ENCODE measurements around the gene FEV.

The FEV gene

DNA sequence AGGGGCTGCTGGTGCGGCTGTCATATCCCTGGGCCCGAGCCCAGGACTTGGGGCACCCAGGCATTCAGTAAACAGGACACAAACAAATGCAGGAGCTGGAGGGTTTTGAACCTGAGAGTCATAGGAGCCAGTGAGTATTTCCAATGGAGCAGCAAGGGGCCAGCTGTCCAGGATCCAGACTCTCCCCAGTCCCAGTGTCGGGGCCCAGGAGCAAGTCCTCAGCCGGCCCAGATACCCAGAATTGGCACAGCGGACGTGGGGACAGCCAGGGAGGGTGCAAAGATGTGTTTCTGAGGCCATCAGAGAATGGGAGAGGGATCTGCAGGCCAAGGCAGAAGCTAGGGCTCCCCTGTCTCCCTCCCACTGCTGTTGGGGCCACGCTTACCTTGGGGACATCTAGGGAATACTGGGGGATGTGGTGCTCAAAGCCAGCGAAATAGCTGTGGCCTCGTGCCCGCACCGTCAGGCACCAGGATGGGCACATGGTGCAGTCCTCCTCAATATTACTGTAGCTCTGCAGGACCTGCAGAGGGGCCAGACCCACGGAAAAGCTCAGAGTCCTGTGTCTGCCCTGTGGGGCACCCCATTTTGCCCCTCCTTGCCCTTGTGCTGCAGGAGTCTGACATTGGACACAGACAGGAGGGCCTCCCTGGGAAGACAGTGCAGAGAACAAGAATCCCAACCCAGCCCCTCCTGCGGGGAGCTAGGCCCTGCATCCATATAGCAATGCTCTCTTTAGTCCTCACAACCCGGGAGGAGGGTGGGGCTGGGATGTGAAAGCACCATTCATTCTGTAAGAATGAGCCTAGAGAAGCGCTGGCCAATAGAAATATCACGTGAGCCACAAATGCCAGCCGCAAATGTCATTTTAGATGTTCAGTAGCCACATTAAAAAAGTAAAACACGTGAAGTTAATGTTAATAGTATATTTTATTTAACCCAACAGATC, 40.9 kb upstream of the FEV start:
- Histone ChIP-seq H3K27me3 (ENCODE audit: control insufficient read depth, insufficient read depth, low read length) (peaks cover 22% of the 10 kb centered on the region; the same call in 1 of the 2 replicates), H3K4me1 (ENCODE audit: control insufficient read depth, insufficient read depth, low read length) (no peaks in the 10 kb centered on the region), H3K9me3 (ENCODE audit: control insufficient read depth, insufficient read depth, low read depth, low read length) (no peaks in the 10 kb centered on the region), H3K27ac (ENCODE audit: low read depth, low read length) (no peak overlapping the region), H3K36me3 (ENCODE audit: control insufficient read depth, insufficient read depth, low read length) (no peaks in the 10 kb centered on the region), H3K4me3 (ENCODE audit: low read depth, low read length) (no peak overlapping the region), H3K9ac (ENCODE audit: low read length) (no peak overlapping the region)

DNA sequence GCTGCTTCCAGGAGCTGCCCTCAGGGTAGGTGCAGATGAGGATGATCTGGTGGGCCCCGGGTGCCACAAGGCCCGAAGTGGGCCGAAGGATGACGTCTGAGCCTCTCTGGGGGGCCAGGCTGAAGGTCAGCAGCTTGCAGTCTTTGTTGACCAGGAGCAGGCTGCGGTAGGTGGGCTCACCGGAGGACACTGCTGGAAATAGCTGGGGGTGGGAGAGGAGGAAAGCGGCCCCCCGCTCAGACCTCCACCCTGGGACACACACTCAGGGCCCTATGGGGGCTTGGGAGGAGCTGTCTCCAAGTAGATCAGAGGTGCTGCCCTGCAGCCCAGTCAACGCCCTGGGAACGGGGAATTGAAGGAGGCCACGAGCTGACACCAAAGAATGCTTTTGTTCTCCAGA, 39.1 kb upstream of the FEV start:
- Histone ChIP-seq H3K9ac (ENCODE audit: low read length) (no peak overlapping the region), H3K9me3 (ENCODE audit: control insufficient read depth, insufficient read depth, low read depth, low read length) (no peaks in the 10 kb centered on the region), H3K4me1 (ENCODE audit: control insufficient read depth, insufficient read depth, low read length) (no peaks in the 10 kb centered on the region), H3K27me3 (ENCODE audit: control insufficient read depth, insufficient read depth, low read length) (peaks cover 30% of the 10 kb centered on the region; the same call in 1 of the 2 replicates), H3K27ac (ENCODE audit: low read depth, low read length) (no peak overlapping the region), H3K36me3 (ENCODE audit: control insufficient read depth, insufficient read depth, low read length) (no peaks in the 10 kb centered on the region), H3K4me3 (ENCODE audit: low read depth, low read length) (no peak overlapping the region)

DNA sequence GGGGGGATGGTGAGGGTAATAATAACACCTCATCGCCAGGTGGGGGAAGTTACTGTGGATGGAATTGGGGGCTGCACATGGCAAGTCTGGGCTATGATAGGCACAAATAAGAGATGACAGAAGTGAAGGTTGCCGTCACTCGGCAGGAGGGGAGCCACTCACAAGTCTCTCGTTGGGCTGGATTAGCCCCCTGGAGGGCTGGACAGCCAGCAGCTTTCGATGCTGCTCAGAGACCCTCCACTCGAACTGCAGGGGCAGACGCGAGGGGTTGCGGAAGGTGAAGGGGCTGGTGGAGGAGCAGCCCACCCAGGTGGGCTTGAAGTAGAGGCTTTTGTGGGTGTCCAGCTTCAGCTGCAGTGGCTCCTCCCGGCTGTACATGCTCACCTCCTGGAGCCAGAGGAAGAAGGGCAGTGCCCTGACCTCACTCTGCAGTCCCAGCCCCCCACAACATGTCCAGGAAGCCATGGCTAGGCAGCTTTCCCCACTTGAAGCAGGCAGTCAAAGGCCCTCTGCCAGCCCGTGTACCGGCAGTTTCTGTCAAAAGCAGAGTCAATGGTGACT, 38.1 kb upstream of the FEV start:
- Histone ChIP-seq H3K9ac (ENCODE audit: low read length) (no peak overlapping the region), H3K27ac (ENCODE audit: low read depth, low read length) (no peak overlapping the region), H3K9me3 (ENCODE audit: control insufficient read depth, insufficient read depth, low read depth, low read length) (no peaks in the 10 kb centered on the region), H3K4me1 (ENCODE audit: control insufficient read depth, insufficient read depth, low read length) (no peaks in the 10 kb centered on the region), H3K36me3 (ENCODE audit: control insufficient read depth, insufficient read depth, low read length) (no peaks in the 10 kb centered on the region), H3K4me3 (ENCODE audit: low read depth, low read length) (no peak overlapping the region), H3K27me3 (ENCODE audit: control insufficient read depth, insufficient read depth, low read length) (peaks cover 39% of the 10 kb centered on the region; the same call in 1 of the 2 replicates)

DNA sequence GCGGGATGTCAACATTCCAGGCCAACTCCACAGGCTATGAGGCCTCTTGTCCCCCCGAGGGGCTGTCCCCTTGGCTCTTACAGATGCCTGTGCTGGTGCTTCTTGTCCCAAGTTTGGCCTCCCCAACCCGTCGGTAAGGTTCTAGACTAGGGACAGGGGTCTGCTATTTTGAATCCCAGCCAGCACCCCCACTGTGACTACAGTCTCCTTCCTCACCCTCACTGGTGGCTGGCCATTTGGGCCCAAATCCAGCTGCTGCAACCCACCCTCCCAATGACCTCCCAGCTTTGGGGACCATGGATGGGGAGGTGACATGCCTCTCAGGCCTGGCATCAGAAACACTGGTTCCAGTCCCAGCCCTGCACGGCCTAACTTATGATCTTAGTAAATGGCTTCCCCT, 37.6 kb upstream of the FEV start:
- Histone ChIP-seq H3K9ac (ENCODE audit: low read length) (no peak overlapping the region), H3K27me3 (ENCODE audit: control insufficient read depth, insufficient read depth, low read length) (peaks cover 35% of the 10 kb centered on the region; the same call in 1 of the 2 replicates), H3K9me3 (ENCODE audit: control insufficient read depth, insufficient read depth, low read depth, low read length) (no peaks in the 10 kb centered on the region), H3K36me3 (ENCODE audit: control insufficient read depth, insufficient read depth, low read length) (no peaks in the 10 kb centered on the region), H3K4me1 (ENCODE audit: control insufficient read depth, insufficient read depth, low read length) (no peaks in the 10 kb centered on the region), H3K27ac (ENCODE audit: low read depth, low read length) (no peak overlapping the region), H3K4me3 (ENCODE audit: low read depth, low read length) (no peak overlapping the region)

DNA sequence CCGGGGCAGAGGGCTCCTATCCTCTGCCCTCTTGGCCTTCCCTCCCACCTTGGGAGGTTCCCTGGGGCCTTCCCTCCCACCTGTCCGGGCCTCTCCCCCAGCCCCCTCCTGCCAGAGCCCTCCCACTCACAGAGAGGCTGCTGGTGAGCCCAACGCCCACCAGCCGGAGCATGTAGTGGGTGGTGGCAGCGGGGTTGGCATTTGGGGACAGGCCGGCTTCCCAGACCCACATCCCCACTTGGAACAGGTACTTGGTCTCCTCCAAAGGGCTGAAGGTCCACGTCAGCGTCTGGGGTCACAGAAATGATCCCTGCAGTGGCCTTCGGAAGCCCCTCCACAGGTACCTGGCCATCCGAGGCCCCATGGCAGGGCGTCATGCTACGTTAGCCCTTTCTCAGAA, 37.1 kb upstream of the FEV start:
- no peak overlapping the region for H3K9ac ChIP-seq (ENCODE audit: low read length)
- no peak overlapping the region for H3K27ac ChIP-seq (ENCODE audit: low read depth, low read length)
- no peaks in the 10 kb centered on the region for H3K36me3 ChIP-seq (ENCODE audit: control insufficient read depth, insufficient read depth, low read length)
- peaks cover 32% of the 10 kb centered on the region; the same call in 1 of the 2 replicates for H3K27me3 ChIP-seq (ENCODE audit: control insufficient read depth, insufficient read depth, low read length)
- H3K4me3 ChIP-seq (ENCODE audit: low read depth, low read length), result no peak overlapping the region
- no peaks in the 10 kb centered on the region for H3K9me3 ChIP-seq (ENCODE audit: control insufficient read depth, insufficient read depth, low read depth, low read length)
- H3K4me1 ChIP-seq (ENCODE audit: control insufficient read depth, insufficient read depth, low read length), result no peaks in the 10 kb centered on the region

DNA sequence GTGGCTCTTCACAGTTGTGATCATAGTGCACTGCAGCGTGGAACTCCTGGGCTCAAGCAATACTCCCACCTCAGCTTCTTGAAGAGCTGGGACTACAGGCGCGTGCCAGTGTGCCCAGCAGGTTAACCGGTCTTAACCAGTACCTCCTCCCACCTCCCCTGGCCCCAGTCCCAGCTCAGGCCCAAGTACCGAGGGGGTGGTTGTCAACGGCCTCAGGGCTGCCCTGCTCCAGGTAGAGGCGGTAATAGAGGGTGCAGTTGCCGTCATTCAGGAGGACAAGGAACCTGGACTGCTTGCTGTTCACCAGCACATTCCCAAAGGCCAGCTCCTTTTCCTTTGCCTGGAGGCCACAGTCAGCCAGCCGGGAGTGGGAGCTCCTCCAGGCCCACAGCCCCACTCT, 36.6 kb upstream of the FEV start:
- Histone ChIP-seq H3K9me3 (ENCODE audit: control insufficient read depth, insufficient read depth, low read depth, low read length) (no peaks in the 10 kb centered on the region), H3K4me1 (ENCODE audit: control insufficient read depth, insufficient read depth, low read length) (no peaks in the 10 kb centered on the region), H3K36me3 (ENCODE audit: control insufficient read depth, insufficient read depth, low read length) (no peaks in the 10 kb centered on the region), H3K27me3 (ENCODE audit: control insufficient read depth, insufficient read depth, low read length) (peaks cover 34% of the 10 kb centered on the region), H3K27ac (ENCODE audit: low read depth, low read length) (no peak overlapping the region), H3K4me3 (ENCODE audit: low read depth, low read length) (no peak overlapping the region), H3K9ac (ENCODE audit: low read length) (no peak overlapping the region)

DNA sequence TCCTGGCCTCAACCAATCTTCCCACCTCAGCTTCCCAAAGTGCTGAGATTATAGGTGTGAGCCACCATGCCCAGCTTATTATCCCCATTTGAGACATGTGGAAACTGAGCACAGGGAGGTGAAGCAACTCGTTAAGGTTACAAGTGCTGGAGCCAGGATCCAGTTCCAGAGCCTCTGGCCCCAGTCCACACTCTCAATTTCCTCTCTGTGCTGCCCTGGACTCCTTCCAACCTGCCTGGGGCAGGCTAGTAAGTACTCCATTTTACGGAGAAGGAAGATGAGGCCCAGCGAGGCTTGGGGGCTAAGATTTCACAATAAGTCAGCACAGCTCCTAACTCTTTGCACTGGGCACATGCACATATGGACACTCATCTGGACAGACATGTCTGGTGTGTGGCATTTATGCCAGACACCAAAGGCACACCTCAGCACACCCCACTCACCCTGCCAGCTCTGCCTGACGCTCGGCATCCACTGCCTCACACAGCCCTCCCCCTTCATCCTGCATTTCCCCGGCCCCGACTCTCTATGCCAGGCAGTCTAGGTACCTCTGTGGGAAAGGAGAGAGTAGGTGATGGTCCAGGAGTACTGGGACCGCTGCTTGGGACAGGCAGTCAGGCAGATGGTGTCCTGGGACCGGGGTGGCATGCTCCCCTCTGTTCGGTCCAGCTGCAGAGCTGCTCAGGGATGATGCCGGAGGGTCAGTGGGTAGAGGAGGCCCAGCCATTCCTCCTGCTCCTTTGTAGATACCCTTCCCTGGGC, 35.8 kb upstream of the FEV start:
- H3K9me3 ChIP-seq (ENCODE audit: control insufficient read depth, insufficient read depth, low read depth, low read length), result no peaks in the 10 kb centered on the region
- H3K27ac ChIP-seq (ENCODE audit: low read depth, low read length), result no peak overlapping the region
- no peak overlapping the region for H3K9ac ChIP-seq (ENCODE audit: low read length)
- peaks cover 35% of the 10 kb centered on the region for H3K27me3 ChIP-seq (ENCODE audit: control insufficient read depth, insufficient read depth, low read length)
- H3K4me1 ChIP-seq (ENCODE audit: control insufficient read depth, insufficient read depth, low read length), result no peaks in the 10 kb centered on the region
- no peak overlapping the region for H3K4me3 ChIP-seq (ENCODE audit: low read depth, low read length)
- no peaks in the 10 kb centered on the region for H3K36me3 ChIP-seq (ENCODE audit: control insufficient read depth, insufficient read depth, low read length)

DNA sequence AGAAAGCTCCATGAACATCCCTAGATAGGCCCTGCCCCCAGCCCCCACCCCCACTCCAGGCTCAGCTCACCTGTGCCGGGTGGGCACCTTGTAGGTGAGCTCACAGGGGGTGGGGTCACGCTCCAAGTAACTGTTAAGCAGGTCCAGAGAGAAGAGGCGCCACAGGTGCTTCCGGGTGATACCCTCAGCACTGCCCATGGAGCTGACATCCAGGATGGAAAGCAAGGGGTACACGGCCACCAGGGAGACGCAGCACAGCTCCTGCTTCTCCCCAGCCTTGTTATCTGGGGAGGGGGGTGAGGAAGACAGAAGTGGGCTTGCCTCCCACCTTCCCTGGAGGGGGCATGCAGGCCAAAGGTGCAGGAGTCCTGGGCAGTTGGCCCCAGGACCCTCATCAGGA, 34.5 kb upstream of the FEV start:
- Histone ChIP-seq H3K27me3 (ENCODE audit: control insufficient read depth, insufficient read depth, low read length) (peaks cover 37% of the 10 kb centered on the region), H3K27ac (ENCODE audit: low read depth, low read length) (no peak overlapping the region), H3K9ac (ENCODE audit: low read length) (no peak overlapping the region), H3K4me3 (ENCODE audit: low read depth, low read length) (no peak overlapping the region), H3K9me3 (ENCODE audit: control insufficient read depth, insufficient read depth, low read depth, low read length) (no peaks in the 10 kb centered on the region), H3K36me3 (ENCODE audit: control insufficient read depth, insufficient read depth, low read length) (no peaks in the 10 kb centered on the region), H3K4me1 (ENCODE audit: control insufficient read depth, insufficient read depth, low read length) (no peaks in the 10 kb centered on the region)

DNA sequence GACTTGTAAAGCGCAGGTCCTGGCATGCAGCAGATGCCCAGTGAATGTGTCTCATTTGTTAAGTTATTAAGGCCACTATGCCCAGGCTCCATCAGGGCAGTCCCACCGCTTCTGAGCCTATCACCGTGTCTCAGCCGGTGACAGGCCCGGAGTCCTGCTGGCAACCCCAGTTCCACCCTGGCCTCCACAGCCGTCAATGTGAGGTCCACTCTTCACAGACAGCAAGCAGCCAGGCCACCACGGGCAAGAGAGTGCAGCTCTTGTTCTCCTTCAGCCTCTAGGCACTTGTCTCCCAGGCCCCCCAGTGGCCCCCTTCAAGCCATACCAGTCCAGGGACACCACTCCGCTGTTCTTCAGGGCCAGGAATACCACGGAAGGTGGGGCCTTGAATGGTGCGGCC, 33.7 kb upstream of the FEV start:
- Histone ChIP-seq H3K27ac (ENCODE audit: low read depth, low read length) (no peak overlapping the region), H3K27me3 (ENCODE audit: control insufficient read depth, insufficient read depth, low read length) (peaks cover 45% of the 10 kb centered on the region), H3K4me3 (ENCODE audit: low read depth, low read length) (no peak overlapping the region), H3K9ac (ENCODE audit: low read length) (no peak overlapping the region), H3K4me1 (ENCODE audit: control insufficient read depth, insufficient read depth, low read length) (no peaks in the 10 kb centered on the region), H3K36me3 (ENCODE audit: control insufficient read depth, insufficient read depth, low read length) (no peaks in the 10 kb centered on the region), H3K9me3 (ENCODE audit: control insufficient read depth, insufficient read depth, low read depth, low read length) (no peaks in the 10 kb centered on the region)

DNA sequence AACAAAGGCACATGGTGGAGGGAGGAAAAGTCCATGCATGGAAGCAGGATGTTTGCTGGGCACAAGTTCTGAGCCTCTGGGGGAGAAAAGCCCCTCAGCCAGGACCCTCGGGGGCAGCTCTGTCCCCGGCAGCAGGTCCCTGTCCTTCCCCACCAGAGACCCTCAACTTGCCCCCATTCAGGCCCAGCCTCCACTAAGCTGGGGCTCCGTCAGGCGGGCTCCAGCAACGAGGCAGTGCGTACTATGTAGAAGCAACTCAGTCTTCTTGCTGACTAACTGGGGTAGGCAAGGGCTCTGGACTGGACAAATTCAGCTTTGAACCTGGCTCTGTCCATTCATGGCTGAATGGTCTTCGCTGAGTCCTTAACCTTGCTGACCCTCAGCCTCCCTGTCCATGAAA, 33.3 kb upstream of the FEV start:
- no peak overlapping the region for H3K27ac ChIP-seq (ENCODE audit: low read depth, low read length)
- H3K36me3 ChIP-seq (ENCODE audit: control insufficient read depth, insufficient read depth, low read length), result no peaks in the 10 kb centered on the region
- no peak overlapping the region for H3K9ac ChIP-seq (ENCODE audit: low read length)
- H3K27me3 ChIP-seq (ENCODE audit: control insufficient read depth, insufficient read depth, low read length), result peaks cover 49% of the 10 kb centered on the region
- H3K9me3 ChIP-seq (ENCODE audit: control insufficient read depth, insufficient read depth, low read depth, low read length), result no peaks in the 10 kb centered on the region
- no peaks in the 10 kb centered on the region for H3K4me1 ChIP-seq (ENCODE audit: control insufficient read depth, insufficient read depth, low read length)
- H3K4me3 ChIP-seq (ENCODE audit: low read depth, low read length), result no peak overlapping the region
